B cell (primary cell): ENCODE results near the gene LZTFL1. TPM values are rescaled to one million over a fixed set of nuclear protein-coding genes. Genes with fewer than 3 reads are reported as not detected.

Experiments used
- ATAC-seq: fragments of 200-7000 bp; cut with Tn5 transposase; one replicate; pipeline ENCODE4 v1.10.0; 2021; ENCODE audit warnings: low read depth, mild to moderate bottlenecking, moderate number of reproducible peaks, moderate library complexity
- CTCF ChIA-PET: fragments of 350-600 bp; sonication (Branson Sonifier 250); formaldehyde crosslinking; loops from one replicate; lab custom pipeline; 2021; ENCODE audit warnings: antibody characterized with exemption, inconsistent platforms; lab: Charles Lee
- POLR2A ChIA-PET: fragments of 350-600 bp; sonication (Branson Sonifier 250); formaldehyde crosslinking; loops from one replicate; lab custom pipeline; 2021; ENCODE audit warnings: antibody characterized with exemption; lab: Charles Lee
- DNase-seq: peaks from one replicate; pipeline ENCODE4 v3.0.0; 2013
- H2AFZ ChIP-seq: 2 replicates; pipeline ENCODE4 v1.6.1; 2012; ENCODE audit warnings: mild to moderate bottlenecking, low read depth, low read length; ENCODE audit not compliant: insufficient read depth, poor library complexity, severe bottlenecking
- H3K27ac ChIP-seq, 2 donors: 1 replicate in 1 of 2; 2 replicates in 1 of 2; pipeline ENCODE4 v1.5.1; 2012 to 2013; ENCODE audit warnings: low read length in 2 of 2, mild to moderate bottlenecking in 2 of 2, moderate library complexity in 1 of 2
- H3K27me3 ChIP-seq, 4 experiments: fragments of 200-600 bp in 1 of 4; sonication (generic) in 1 of 4; replicated peaks in 1 of 4; 1 replicate in 2 of 4; 2 replicates in 2 of 4; pipeline versions ENCODE4 v1.6.1 to v1.7.0; 2013 to 2016; ENCODE audit warnings: low read length in 3 of 4, mild to moderate bottlenecking in 2 of 4, mixed read lengths in 1 of 4, moderate library complexity in 1 of 4; ENCODE audit not compliant: insufficient read depth in 4 of 4, control insufficient read depth in 3 of 4; ENCODE audit errors: control extremely low read depth in 1 of 4
- H3K36me3 ChIP-seq, 2 experiments: replicated peaks in 1 of 2; 1 replicate in 1 of 2; 2 replicates in 1 of 2; pipeline versions ENCODE4 v1.6.1 to v1.7.1; 2013; ENCODE audit warnings: low read length in 1 of 2; ENCODE audit not compliant: insufficient read depth in 2 of 2, control insufficient read depth in 1 of 2; ENCODE audit errors: control extremely low read depth in 1 of 2, extremely low read depth in 1 of 2
- H3K4me1 ChIP-seq, 2 donors: fragments of 200-600 bp in 1 of 2; sonication (generic) in 1 of 2; 1 replicate in 1 of 2; 2 replicates in 1 of 2; pipeline versions ENCODE4 v1.5.1 to v1.6.1; 2013 to 2017; ENCODE audit warnings: low read length in 2 of 2; ENCODE audit not compliant: control insufficient read depth in 2 of 2, insufficient read depth in 2 of 2
- H3K4me2 ChIP-seq: replicated peaks from 2 replicates; pipeline ENCODE3; 2012; ENCODE audit warnings: mild to moderate bottlenecking, low read depth, low read length; ENCODE audit not compliant: poor library complexity, severe bottlenecking
- H3K4me3 ChIP-seq, 5 experiments: fragments of 200-600 bp in 1 of 5; sonication (generic) in 1 of 5; 1 replicate in 3 of 5; 2 replicates in 2 of 5; pipeline versions ENCODE4 v1.5.1 to v1.7.0; 2011 to 2016; ENCODE audit warnings: low read length in 4 of 5, mild to moderate bottlenecking in 4 of 5, low read depth in 2 of 5, control low read depth in 1 of 5, moderate library complexity in 1 of 5; ENCODE audit not compliant: insufficient read depth in 1 of 5; ENCODE audit errors: control extremely low read depth in 1 of 5, extremely low read depth in 1 of 5
- H3K79me2 ChIP-seq: fragments of 200-600 bp; sonication (generic); one replicate; pipeline ENCODE4 v1.6.0; 2016; ENCODE audit warnings: low read length; ENCODE audit not compliant: control insufficient read depth, insufficient read depth
- H3K9ac ChIP-seq: fragments of 200-600 bp; sonication (generic); 2 replicates; pipeline ENCODE4 v1.6.1; 2017; ENCODE audit warnings: mild to moderate bottlenecking, low read length, moderate library complexity
- H3K9me3 ChIP-seq, 3 donors: one replicate each; pipeline versions ENCODE4 v1.6.1 to v1.7.1; 2013; ENCODE audit warnings: low read length in 2 of 3; ENCODE audit not compliant: control insufficient read depth in 2 of 3, insufficient read depth in 1 of 3; ENCODE audit errors: control extremely low read depth in 1 of 3
- H4K20me1 ChIP-seq: 2 replicates; pipeline ENCODE4 v1.6.0; 2012; ENCODE audit warnings: mild to moderate bottlenecking, low read length; ENCODE audit not compliant: insufficient read depth, control insufficient read depth, poor library complexity, severe bottlenecking
- H3K27ac Mint-ChIP-seq: one replicate; pipeline ENCODE4 v1.8.0; 2021; ENCODE audit warnings: mixed read lengths
- H3K27me3 Mint-ChIP-seq: one replicate; pipeline ENCODE4 v1.8.0; 2021; ENCODE audit warnings: mixed read lengths
- H3K4me1 Mint-ChIP-seq: one replicate; pipeline ENCODE4 v1.8.0; 2021; ENCODE audit warnings: mixed read lengths
- H3K4me3 Mint-ChIP-seq: one replicate; pipeline ENCODE4 v1.8.0; 2021; ENCODE audit warnings: mixed read lengths
- H3K9me3 Mint-ChIP-seq: one replicate; pipeline ENCODE4 v1.8.0; 2022; ENCODE audit warnings: mixed read lengths; ENCODE audit not compliant: insufficient read depth
- CTCF ChIP-seq: fragments of 200-600 bp; IDR thresholded peaks from one replicate; pipeline ENCODE4 v1.8.0; 2022; ENCODE audit warnings: antibody characterized with exemption, mild to moderate bottlenecking
- EZH2 ChIP-seq: IDR thresholded peaks from 2 replicates; pipeline ENCODE4 v1.6.1; 2012; ENCODE audit warnings: borderline replicate concordance, low read depth, mild to moderate bottlenecking, moderate library complexity, low read length; ENCODE audit not compliant: insufficient read depth, poor library complexity, severe bottlenecking
- WGBS: methylation state at CpG from one replicate; pipeline ENCODE4 v1.1.5; 2013; ENCODE audit warnings: missing lambda C conversion rate; ENCODE audit not compliant: insufficient coverage; 5-methylcytosine and 5-hydroxymethylcytosine counted together
- intact Hi-C: fragments of 100-400 bp; cut with micrococcal nuclease; formaldehyde crosslinking; loops from one replicate; pipeline ENCODE4 v1.10.0; 2022
- polyA plus RNA-seq: library from polyadenylated mRNA; depleted of rRNA; stranded (reverse); fragments of >200 nt; gene quantifications from 2 replicates; pipeline ENCODE4 v1.2.3, GENCODE V29; 2012
- total RNA-seq, 2 donors: library from RNA; stranded (reverse); fragments of 120-200 nt in 1 of 2; gene quantifications; 1 replicate in 1 of 2; 2 replicates in 1 of 2; pipeline versions ENCODE4 v1.2.3 to v1.2.4, GENCODE V29; 2013 to 2022

Gene LZTFL1
- total and polyA plus RNA-seq, 2 donors (not counting 1 experiment from before 2014, with no cell fraction given), result 16.5 to 17.8 TPM

GRCh38 chr3:45821127-45821526 is 20.8 kb downstream of the LZTFL1 start:
- no peaks in the 10 kb centered on the region for H3K79me2 ChIP-seq
- WGBS, result no CpG with 5 or more reads among the region's 1 CpG
- no peak overlapping the region for H3K4me2 ChIP-seq
- no peak overlapping the region for H3K9ac ChIP-seq
- Mint-ChIP-seq H3K9me3 (no peaks in the 10 kb centered on the region), H3K4me1 (peaks cover 8% of the 10 kb centered on the region), H3K27me3 (no peaks in the 10 kb centered on the region), H3K4me3 (no peak overlapping the region), H3K27ac (no peak overlapping the region)
- ChIA-PET POLR2A (no interaction called here), CTCF (no interaction called here)
- intact Hi-C loops, result no loop called here
- H2AFZ ChIP-seq, result no peak overlapping the region
- no peak for TF ChIP-seq CTCF
- H3K9me3 ChIP-seq, result peaks cover 0 to 7% (median 7%) of the 10 kb centered on the region in 3 donors
- DNase-seq, result no peak
- H3K4me3 ChIP-seq, result no peak overlapping the region
- H3K36me3 ChIP-seq, result peaks cover 0 to 23% of the 10 kb centered on the region in 2 experiments
- ATAC-seq, result no peak
- H4K20me1 ChIP-seq, result no peaks in the 10 kb centered on the region
- peaks cover 0 to 5% of the 10 kb centered on the region in 2 donors for H3K4me1 ChIP-seq
- H3K27me3 ChIP-seq, result no peaks in the 10 kb centered on the region
- no peak overlapping the region for H3K27ac ChIP-seq

GRCh38 chr3:45819543-45819942 is 22.4 kb downstream of the LZTFL1 start:
- Histone ChIP-seq H2AFZ (no peak overlapping the region), H4K20me1 (no peaks in the 10 kb centered on the region), H3K27ac (no peak overlapping the region), H3K9me3 (peaks cover 0 to 7% (median 7%) of the 10 kb centered on the region in 3 donors), H3K9ac (no peak overlapping the region), H3K36me3 (peaks cover 0 to 11% of the 10 kb centered on the region in 2 experiments), H3K27me3 (no peaks in the 10 kb centered on the region), H3K79me2 (no peaks in the 10 kb centered on the region), H3K4me2 (no peak overlapping the region), H3K4me1 (peaks cover under 1 to 8% of the 10 kb centered on the region in 2 donors), H3K4me3 (no peak overlapping the region)
- H3K27me3 Mint-ChIP-seq, result no peaks in the 10 kb centered on the region
- no peaks in the 10 kb centered on the region for H3K9me3 Mint-ChIP-seq
- H3K4me1 Mint-ChIP-seq, result peaks cover 17% of the 10 kb centered on the region
- ChIA-PET POLR2A (no interaction called here), CTCF (no interaction called here)
- H3K27ac Mint-ChIP-seq, result no peak overlapping the region
- ATAC-seq, result no peak
- intact Hi-C loops, result no loop called here
- DNase-seq, result no peak
- no peak overlapping the region for H3K4me3 Mint-ChIP-seq
- WGBS, result 88% methylated on average over 2 of the region's 2 CpGs
- TF ChIP-seq CTCF, result no peak
- TF ChIP-seq EZH2, result no peak
